SK-N-SH (cell line): ENCODE measurements around the gene PALM3.

ENCODE experiments used
- EP300 ChIP-seq, 2 experiments: IDR thresholded peaks; 2 replicates each; pipeline versions ENCODE4 v1.4.0 to v1.6.1; 2012; ENCODE audit warnings: borderline replicate concordance in 1 of 2, low read depth in 1 of 2, low read length in 1 of 2
- EZH2phosphoT487 ChIP-seq: fragments of 200-600 bp; sonication (generic); IDR thresholded peaks from 2 replicates; pipeline ENCODE4 v1.6.1; 2017; ENCODE audit warnings: low read depth, mixed run types, mild to moderate bottlenecking, antibody characterized with exemption, moderate library complexity, borderline replicate concordance
- FOXJ3 ChIP-seq: sonication (generic); formaldehyde crosslinking; IDR thresholded peaks from 2 replicates; pipeline ENCODE4 v1.5.1; 2020; ENCODE audit warnings: mild to moderate bottlenecking, missing genetic modification reagents
- POLR2AphosphoS5 ChIP-seq: IDR thresholded peaks from 2 replicates; pipeline ENCODE4 v1.6.1; 2012; ENCODE audit warnings: low read depth, low read length
- SIN3A ChIP-seq: IDR thresholded peaks from 2 replicates; pipeline ENCODE4 v1.6.1; 2012; ENCODE audit warnings: low read depth, mild to moderate bottlenecking, low read length, moderate library complexity, borderline replicate concordance
- TF ChIP-seq, protein P1 (sequence below): fragments of 200-600 bp; sonication (generic); IDR thresholded peaks from 2 replicates; pipeline ENCODE4 v1.6.1; 2017; ENCODE audit warnings: antibody characterized with exemption, mild to moderate bottlenecking, moderate library complexity
- TF ChIP-seq, protein P2 (sequence below): IDR thresholded peaks from 2 replicates; pipeline ENCODE4 v1.6.1; 2012; ENCODE audit warnings: mild to moderate bottlenecking, low read depth, low read length, moderate library complexity
- TF ChIP-seq, protein P3 (sequence below): IDR thresholded peaks from 2 replicates; pipeline ENCODE4 v1.4.0; 2012; ENCODE audit warnings: low read depth, borderline replicate concordance

DNA sequence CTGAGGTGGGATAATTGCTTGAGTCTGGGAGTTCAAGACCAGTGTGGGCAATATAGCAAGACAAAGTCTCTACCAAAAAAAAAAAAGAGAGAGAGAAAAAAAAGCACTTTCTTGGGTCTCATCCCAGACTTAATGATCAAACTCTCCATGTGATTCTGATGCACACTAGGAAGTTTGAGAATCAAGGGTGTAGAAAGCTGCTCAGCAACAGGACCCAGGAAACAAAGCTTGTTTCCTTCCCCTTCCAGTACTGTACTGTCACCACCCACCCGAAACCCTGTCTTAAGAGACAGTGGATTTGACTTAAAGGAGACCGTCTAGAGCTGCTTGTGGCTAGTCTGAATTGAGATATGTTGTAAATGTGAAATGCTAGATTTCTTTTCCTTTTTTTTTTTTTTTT lies 16.5 kb upstream of the PALM3 start:
- no peak for TF ChIP-seq POLR2AphosphoS5
- TF ChIP-seq, protein P1, sequence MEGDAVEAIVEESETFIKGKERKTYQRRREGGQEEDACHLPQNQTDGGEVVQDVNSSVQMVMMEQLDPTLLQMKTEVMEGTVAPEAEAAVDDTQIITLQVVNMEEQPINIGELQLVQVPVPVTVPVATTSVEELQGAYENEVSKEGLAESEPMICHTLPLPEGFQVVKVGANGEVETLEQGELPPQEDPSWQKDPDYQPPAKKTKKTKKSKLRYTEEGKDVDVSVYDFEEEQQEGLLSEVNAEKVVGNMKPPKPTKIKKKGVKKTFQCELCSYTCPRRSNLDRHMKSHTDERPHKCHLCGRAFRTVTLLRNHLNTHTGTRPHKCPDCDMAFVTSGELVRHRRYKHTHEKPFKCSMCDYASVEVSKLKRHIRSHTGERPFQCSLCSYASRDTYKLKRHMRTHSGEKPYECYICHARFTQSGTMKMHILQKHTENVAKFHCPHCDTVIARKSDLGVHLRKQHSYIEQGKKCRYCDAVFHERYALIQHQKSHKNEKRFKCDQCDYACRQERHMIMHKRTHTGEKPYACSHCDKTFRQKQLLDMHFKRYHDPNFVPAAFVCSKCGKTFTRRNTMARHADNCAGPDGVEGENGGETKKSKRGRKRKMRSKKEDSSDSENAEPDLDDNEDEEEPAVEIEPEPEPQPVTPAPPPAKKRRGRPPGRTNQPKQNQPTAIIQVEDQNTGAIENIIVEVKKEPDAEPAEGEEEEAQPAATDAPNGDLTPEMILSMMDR: no peak
- no peak for TF ChIP-seq FOXJ3 (CRISPR knock-in tag)
- TF ChIP-seq, protein P2, sequence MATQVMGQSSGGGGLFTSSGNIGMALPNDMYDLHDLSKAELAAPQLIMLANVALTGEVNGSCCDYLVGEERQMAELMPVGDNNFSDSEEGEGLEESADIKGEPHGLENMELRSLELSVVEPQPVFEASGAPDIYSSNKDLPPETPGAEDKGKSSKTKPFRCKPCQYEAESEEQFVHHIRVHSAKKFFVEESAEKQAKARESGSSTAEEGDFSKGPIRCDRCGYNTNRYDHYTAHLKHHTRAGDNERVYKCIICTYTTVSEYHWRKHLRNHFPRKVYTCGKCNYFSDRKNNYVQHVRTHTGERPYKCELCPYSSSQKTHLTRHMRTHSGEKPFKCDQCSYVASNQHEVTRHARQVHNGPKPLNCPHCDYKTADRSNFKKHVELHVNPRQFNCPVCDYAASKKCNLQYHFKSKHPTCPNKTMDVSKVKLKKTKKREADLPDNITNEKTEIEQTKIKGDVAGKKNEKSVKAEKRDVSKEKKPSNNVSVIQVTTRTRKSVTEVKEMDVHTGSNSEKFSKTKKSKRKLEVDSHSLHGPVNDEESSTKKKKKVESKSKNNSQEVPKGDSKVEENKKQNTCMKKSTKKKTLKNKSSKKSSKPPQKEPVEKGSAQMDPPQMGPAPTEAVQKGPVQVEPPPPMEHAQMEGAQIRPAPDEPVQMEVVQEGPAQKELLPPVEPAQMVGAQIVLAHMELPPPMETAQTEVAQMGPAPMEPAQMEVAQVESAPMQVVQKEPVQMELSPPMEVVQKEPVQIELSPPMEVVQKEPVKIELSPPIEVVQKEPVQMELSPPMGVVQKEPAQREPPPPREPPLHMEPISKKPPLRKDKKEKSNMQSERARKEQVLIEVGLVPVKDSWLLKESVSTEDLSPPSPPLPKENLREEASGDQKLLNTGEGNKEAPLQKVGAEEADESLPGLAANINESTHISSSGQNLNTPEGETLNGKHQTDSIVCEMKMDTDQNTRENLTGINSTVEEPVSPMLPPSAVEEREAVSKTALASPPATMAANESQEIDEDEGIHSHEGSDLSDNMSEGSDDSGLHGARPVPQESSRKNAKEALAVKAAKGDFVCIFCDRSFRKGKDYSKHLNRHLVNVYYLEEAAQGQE: no peak
- no peak for TF ChIP-seq SIN3A
- TF ChIP-seq EP300 (IDR thresholded peaks at IDR 0.05; ENCODE audit: borderline replicate concordance in 1 of 2, low read depth in 1 of 2, low read length in 1 of 2): no peak
- TF ChIP-seq, protein P3, sequence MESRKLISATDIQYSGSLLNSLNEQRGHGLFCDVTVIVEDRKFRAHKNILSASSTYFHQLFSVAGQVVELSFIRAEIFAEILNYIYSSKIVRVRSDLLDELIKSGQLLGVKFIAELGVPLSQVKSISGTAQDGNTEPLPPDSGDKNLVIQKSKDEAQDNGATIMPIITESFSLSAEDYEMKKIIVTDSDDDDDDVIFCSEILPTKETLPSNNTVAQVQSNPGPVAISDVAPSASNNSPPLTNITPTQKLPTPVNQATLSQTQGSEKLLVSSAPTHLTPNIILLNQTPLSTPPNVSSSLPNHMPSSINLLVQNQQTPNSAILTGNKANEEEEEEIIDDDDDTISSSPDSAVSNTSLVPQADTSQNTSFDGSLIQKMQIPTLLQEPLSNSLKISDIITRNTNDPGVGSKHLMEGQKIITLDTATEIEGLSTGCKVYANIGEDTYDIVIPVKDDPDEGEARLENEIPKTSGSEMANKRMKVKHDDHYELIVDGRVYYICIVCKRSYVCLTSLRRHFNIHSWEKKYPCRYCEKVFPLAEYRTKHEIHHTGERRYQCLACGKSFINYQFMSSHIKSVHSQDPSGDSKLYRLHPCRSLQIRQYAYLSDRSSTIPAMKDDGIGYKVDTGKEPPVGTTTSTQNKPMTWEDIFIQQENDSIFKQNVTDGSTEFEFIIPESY: no peak
- TF ChIP-seq EZH2phosphoT487: no peak
